ENCODE data around the gene WDTC1. TPM values are rescaled to one million over a fixed set of nuclear protein-coding genes. Genes with fewer than 3 reads are reported as not detected.

WDTC1 gene
- total and polyA plus RNA-seq, 2 of the 13 experiments (the other 11 are each of a cell fraction or from before 2014, with no cell fraction given): 5.5 TPM

DNA sequence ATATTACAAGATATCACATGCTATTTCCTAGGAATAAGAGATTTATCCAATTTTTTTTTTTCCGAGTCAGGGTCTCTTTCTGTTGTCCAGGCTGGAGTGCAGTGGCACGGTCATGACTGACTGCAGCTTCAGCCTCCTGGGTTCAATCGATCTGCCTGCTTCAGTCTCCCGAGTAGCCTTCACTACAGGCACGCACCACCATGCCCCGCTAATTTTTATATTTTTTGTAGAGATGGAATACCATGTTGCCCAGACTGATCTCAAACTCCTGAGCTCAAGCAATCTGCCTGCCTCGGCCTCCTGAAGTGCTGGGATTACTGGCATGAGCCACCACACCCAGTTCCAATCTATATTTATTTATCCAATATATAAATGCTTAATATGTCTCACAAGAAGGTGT is 18.0 kb upstream of the WDTC1 start:
- H4K20me1 ChIP-seq (ENCODE audit: insufficient read depth, low read length): no peaks in the 10 kb centered on the region
- H3K27me3 ChIP-seq (ENCODE audit: control insufficient read depth in 1 of 2, insufficient read depth in 2 of 2, low read length in 2 of 2): no peaks in the 10 kb centered on the region; a peak in 1 of 5 replicates
- no peaks in the 10 kb centered on the region for H3K79me2 ChIP-seq (ENCODE audit: insufficient read depth, low read length)
- ChIA-PET CTCF (ENCODE audit: low intra/inter-chr PET ratio, low total read pairs) (no interaction called here), POLR2A (no interaction called here)
- no peak for DNase-seq (ENCODE audit: low spot score)
- H3K27ac ChIP-seq (ENCODE audit: extremely low read length, insufficient read depth, low read length): no peak overlapping the region
- ATAC-seq: no peak
- no peak for FAIRE-seq
- H2AFZ ChIP-seq (ENCODE audit: low read length): no peak overlapping the region
- WGBS (ENCODE audit: low lambda C conversion rate): 45% methylated on average over 7 of the region's 7 CpGs
- no TSS peak for BruUV-seq (replicated peaks)
- H3K4me2 ChIP-seq (ENCODE audit: low read depth, low read length): no peak overlapping the region
- H3K9me3 ChIP-seq (ENCODE audit: low read length): no peaks in the 10 kb centered on the region
- no peaks in the 10 kb centered on the region for H3K36me3 ChIP-seq (replicated peaks in 1 of 2; ENCODE audit: control insufficient read depth in 1 of 2, insufficient read depth in 2 of 2, low read length in 2 of 2)
- H3K4me3 ChIP-seq (replicated peaks in 1 of 3; ENCODE audit: insufficient read depth in 1 of 3, low read depth in 2 of 3, low read length in 3 of 3): no peak overlapping the region
- intact Hi-C loops (cut with micrococcal nuclease; ENCODE audit: unreplicated experiment): no loop called here
- no peaks in the 10 kb centered on the region for H3K4me1 ChIP-seq (ENCODE audit: insufficient read depth, low read length)
- in situ Hi-C loops (cut with HindIII; ENCODE audit: extremely low pct_ligation_motif_present, low pct_unique_long_range_greater_than_20kb): no loop called here
- no peak overlapping the region for H3K9ac ChIP-seq (ENCODE audit: insufficient read depth, low read depth, low read length)
- TF ChIP-seq, protein P1, sequence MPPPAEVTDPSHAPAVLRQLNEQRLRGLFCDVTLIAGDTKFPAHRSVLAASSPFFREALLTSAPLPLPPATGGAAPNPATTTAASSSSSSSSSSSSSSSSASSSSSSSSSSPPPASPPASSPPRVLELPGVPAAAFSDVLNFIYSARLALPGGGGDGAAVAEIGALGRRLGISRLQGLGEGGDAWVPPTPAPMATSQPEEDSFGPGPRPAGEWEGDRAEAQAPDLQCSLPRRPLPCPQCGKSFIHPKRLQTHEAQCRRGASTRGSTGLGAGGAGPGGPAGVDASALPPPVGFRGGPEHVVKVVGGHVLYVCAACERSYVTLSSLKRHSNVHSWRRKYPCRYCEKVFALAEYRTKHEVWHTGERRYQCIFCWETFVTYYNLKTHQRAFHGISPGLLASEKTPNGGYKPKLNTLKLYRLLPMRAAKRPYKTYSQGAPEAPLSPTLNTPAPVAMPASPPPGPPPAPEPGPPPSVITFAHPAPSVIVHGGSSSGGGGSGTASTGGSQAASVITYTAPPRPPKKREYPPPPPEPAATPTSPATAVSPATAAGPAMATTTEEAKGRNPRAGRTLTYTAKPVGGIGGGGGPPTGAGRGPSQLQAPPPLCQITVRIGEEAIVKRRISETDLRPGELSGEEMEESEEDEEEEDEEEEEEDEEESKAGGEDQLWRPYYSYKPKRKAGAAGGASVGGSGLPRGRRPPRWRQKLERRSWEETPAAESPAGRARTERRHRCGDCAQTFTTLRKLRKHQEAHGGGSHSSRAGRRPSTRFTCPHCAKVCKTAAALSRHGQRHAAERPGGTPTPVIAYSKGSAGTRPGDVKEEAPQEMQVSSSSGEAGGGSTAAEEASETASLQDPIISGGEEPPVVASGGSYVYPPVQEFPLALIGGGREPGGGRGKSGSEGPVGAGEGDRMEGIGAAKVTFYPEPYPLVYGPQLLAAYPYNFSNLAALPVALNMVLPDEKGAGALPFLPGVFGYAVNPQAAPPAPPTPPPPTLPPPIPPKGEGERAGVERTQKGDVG (CRISPR knock-in tag; IDR thresholded peaks at IDR 0.05; ENCODE audit: borderline replicate concordance): no peak
- no peak for TF ChIP-seq JDP2 (CRISPR knock-in tag; IDR thresholded peaks at IDR 0.05; ENCODE audit: borderline replicate concordance)
- TF ChIP-seq KDM5B (CRISPR knock-in tag; IDR thresholded peaks at IDR 0.05; ENCODE audit: borderline replicate concordance): no peak
- no peak for TF ChIP-seq KDM1A (CRISPR knock-in tag; IDR thresholded peaks at IDR 0.05)
- no peak for TF ChIP-seq SIN3B (IDR thresholded peaks at IDR 0.05; ENCODE audit: low read length)
- TF ChIP-seq, protein P2, sequence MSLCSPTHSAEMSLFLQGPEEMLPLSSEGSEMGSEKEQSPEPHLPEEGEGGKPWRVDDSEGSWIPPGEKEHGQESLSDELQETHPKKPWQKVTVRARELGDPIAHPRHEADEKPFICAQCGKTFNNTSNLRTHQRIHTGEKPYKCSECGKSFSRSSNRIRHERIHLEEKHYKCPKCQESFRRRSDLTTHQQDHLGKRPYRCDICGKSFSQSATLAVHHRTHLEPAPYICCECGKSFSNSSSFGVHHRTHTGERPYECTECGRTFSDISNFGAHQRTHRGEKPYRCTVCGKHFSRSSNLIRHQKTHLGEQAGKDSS (CRISPR knock-in tag; IDR thresholded peaks at IDR 0.05; ENCODE audit: borderline replicate concordance, low read depth): no peak
- TF ChIP-seq FOXK2 (IDR thresholded peaks at IDR 0.05): no peak
